ENCODE measurements around the gene CELA2B.
"Not testable (repeated sequence)": the region's sequence is repeated elsewhere in the genome, so short reads cannot be mapped to it uniquely, and the experiment has no call there.

Gene CELA2B

DNA sequence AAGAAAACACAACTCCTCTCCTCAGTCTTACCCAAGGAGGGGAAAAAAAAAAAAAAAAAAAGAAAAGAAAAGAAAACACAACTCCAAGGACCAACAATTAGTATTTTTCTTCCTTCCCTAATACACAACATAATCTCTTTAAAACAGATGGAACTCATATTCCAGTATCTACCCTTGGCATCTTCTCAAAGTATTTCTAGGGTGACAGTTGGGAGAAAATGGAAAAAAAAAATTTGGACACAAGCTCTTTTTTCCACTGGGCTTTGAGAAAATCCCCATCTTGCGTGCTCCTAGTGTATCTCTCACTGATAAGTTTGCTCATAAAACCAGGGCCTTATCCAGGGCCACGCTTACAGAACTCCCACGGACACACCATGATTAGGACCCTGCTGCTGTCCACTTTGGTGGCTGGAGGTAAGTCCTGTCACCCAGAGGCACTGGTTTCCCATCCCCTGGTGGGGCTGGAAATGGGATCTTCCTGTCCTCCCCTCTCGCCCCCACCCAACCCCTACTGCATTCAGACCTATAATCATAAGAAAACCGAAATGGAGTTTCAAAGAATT, at the start of gene CELA2B:
TSS of gene CELA2B (plus strand) at position 353 of the 563 bp plus-strand sequence. CDS start at position 375, 22 bp downstream.
- POLR2A ChIA-PET (ENCODE audit: low non-redundant PET) = no interaction called here
- CTCF ChIA-PET = no interaction called here
- TF ChIP-seq, protein P1, sequence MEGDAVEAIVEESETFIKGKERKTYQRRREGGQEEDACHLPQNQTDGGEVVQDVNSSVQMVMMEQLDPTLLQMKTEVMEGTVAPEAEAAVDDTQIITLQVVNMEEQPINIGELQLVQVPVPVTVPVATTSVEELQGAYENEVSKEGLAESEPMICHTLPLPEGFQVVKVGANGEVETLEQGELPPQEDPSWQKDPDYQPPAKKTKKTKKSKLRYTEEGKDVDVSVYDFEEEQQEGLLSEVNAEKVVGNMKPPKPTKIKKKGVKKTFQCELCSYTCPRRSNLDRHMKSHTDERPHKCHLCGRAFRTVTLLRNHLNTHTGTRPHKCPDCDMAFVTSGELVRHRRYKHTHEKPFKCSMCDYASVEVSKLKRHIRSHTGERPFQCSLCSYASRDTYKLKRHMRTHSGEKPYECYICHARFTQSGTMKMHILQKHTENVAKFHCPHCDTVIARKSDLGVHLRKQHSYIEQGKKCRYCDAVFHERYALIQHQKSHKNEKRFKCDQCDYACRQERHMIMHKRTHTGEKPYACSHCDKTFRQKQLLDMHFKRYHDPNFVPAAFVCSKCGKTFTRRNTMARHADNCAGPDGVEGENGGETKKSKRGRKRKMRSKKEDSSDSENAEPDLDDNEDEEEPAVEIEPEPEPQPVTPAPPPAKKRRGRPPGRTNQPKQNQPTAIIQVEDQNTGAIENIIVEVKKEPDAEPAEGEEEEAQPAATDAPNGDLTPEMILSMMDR (conservative IDR thresholded peaks at IDR 0.05; ENCODE audit: low read depth) = no peak
- no peak within 1 kb of the TSS for H3K27ac ChIP-seq
- DNase-seq (ENCODE audit: low spot score) = no peak

DNA sequence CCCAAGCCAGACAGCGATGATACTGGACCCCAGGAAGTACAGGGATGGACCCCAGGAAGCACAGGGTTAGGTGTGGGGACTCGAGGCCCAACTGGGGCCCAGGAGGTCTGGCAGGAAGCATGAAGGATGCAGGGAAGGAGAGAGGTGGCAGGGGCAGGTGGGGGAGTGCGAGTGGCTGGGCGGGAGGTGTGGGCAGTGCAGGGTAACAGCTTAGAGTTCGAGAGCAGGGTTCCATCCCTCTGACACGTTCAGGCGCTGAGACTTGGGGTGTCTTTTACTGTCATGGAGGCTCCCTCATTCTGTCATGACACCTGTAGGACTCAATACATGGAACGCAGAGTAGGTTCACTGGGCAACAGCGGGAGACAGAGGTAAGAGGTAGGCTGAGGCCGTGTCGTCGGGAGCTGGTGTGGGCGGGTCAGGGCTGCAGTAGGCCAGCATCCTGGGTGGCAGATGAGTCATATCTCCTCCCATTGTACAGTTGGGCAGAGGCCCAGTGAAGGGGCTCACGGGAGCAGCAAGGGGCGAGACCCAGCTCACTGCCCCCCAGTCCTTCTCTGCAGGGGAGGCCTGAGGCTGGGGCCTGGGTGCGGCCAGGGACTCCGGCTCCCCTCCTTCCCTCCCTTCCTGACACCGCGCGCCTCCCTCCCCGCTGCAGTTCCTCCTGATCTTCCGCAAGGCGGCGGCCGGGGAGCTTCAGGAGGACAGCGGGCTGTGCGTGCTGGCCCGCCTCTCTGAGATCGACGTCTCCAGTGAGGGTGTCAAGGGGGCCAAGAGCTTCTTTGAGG, 49.2 kb upstream of the CELA2B start:
- POLR2A ChIA-PET (ENCODE audit: low non-redundant PET) = no interaction called here
- TF ChIP-seq, protein P1 (conservative IDR thresholded peaks at IDR 0.05; ENCODE audit: low read depth) = no peak
- DNase-seq (ENCODE audit: low spot score) = no peak
- CTCF ChIA-PET = interaction anchor here (0.6 to 2.5 kb wide), 2 partner anchors 103 to 368 kb away, joined by 4 to 13 read pairs; no protein-coding TSS in a partner anchor
- H3K27ac ChIP-seq = peak overlapping the region; percentile 50

DNA sequence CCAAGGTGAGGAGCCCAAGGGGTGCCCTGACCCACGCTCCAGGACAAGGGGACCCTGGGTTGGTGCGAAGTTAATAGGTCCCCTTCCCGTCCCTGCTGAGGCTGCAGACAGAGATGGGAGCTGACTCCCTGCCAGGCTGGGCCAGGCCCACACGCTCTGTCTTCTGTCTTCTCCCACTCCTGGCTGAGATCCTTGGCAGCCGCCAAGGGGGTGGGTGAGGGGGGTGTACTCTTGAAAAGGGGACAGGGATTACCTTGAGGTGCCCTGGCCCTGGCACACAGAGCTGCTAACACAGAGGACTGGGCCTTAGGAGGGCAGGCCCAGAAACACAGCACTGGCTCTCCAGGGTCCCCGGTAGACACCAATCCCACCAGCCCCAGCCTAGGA, 48.6 kb upstream of the CELA2B start:
- CTCF ChIA-PET = interaction anchor here (1.5 to 2.5 kb wide), 2 partner anchors 104 kb away, joined by 5 to 13 read pairs; no protein-coding TSS in a partner anchor
- POLR2A ChIA-PET (ENCODE audit: low non-redundant PET) = no interaction called here
- DNase-seq (ENCODE audit: low spot score) = no peak
- TF ChIP-seq, protein P1 (conservative IDR thresholded peaks at IDR 0.05; ENCODE audit: low read depth) = no peak
- H3K27ac ChIP-seq = peak overlapping the region; percentile 50

DNA sequence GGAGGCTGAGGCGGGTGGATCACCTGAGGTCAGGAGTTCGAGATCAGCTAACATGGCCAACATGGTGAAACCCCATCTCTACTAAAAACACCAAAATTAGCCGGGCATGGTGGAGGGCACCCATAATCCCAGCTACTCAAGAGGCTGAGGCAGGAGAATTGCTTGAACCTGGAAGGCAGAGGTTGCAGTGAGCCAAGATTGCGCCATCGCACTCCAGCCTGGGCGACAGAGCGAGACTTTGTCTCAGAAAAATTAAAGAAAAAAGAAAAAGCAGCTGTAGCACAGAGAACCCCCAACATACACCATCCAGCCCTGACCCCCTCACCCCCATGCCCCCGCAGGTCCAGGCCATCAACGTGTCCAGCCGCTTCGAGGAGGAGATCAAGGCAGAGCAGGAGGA, 47.7 kb upstream of the CELA2B start:
- CTCF ChIA-PET = interaction anchor here (0.6 to 1.5 kb wide), 2 partner anchors 105 to 184 kb away, joined by 4 to 5 read pairs; no protein-coding TSS in a partner anchor
- DNase-seq (ENCODE audit: low spot score); POLR2A ChIA-PET (ENCODE audit: low non-redundant PET): not testable (repeated sequence)
- peak overlapping the region; percentile 50 for H3K27ac ChIP-seq

DNA sequence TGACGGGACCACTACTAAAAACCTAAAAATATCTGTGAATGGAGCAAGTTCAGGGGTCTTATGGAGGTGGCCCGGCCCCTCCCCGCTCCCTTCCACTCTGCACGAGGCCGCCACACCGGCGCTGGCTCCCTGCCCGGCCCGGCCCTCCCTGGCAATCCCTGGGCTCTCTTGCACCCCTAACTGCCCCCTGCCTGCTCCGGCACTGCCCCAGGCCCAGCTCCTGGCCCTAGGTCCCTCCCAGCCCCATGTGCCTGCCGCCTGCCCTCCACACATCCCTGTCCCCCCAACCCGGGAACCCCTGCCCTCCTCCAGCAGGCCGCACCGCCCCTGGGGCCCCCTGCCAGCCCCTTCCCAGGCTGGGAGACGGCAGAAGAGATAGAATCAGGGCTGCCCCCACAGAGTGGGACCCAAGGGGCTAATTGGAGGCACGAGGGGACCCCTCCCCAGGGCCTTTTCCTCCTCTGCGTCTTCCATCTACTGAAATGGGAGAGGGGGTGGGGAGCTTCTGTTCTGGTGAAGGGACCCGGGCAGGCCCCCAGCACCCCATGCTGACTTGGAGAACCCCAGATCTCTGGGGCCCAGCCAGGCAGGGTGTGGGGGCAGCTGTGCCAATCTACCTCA, 47.0 kb upstream of the CELA2B start:
- CTCF ChIA-PET = interaction anchor here (0.6 to 3.7 kb wide), 3 partner anchors 105 to 184 kb away, joined by 4 to 57 read pairs (median 5); no protein-coding TSS in a partner anchor
- H3K27ac ChIP-seq = peak overlapping the region; percentile 50
- TF ChIP-seq, protein P1 (conservative IDR thresholded peaks at IDR 0.05; ENCODE audit: low read depth) = no peak
- DNase-seq (ENCODE audit: low spot score) = no peak
- POLR2A ChIA-PET (ENCODE audit: low non-redundant PET) = interaction anchor here (0.5 kb wide), 1 partner anchor 16 kb away, joined by 3 read pairs; no protein-coding TSS in a partner anchor

DNA sequence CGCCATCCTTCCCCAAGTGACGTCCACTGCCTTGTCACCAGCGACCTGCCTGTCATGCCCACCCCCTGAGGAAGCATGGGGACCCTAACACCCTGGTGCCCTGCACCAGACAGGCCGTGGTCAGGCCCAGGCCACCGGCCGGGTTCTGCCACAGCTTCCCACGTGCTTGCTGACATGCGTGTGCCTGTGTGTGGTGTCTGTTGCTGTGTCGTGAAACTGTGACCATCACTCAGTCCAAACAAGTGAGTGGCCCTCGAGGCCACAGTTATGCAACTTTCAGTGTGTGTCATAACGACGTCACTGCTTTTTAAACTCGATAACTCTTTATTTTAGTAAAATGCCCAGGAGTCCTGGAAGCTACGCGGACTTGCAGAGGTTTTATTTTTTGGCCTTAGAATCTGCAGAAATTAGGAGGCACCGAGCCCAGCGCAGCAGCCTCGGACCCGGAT, 46.2 kb upstream of the CELA2B start:
- TF ChIP-seq, protein P1 (conservative IDR thresholded peaks at IDR 0.05; ENCODE audit: low read depth) = no peak
- ChIA-PET CTCF (interaction anchor here (3.7 kb wide), 1 partner anchor 105 kb away, joined by 57 read pairs; no protein-coding TSS in a partner anchor), POLR2A (ENCODE audit: low non-redundant PET) (no interaction called here)
- H3K27ac ChIP-seq = peak overlapping the region; percentile 50
- no peak for DNase-seq (ENCODE audit: low spot score)

All from RWPE1 (cell line).